GM12878 (cell line): ENCODE data around the gene PAX5. TPM values are rescaled to one million over a fixed set of nuclear protein-coding genes. Genes with fewer than 3 reads are reported as not detected.

ENCODE experiments used
- ATF7 ChIP-seq: fragments of 450-650 bp; IDR thresholded peaks from 2 replicates; pipeline ENCODE4 v1.6.1; 2016; ENCODE audit warnings: low read depth, mild to moderate bottlenecking
- BACH1 ChIP-seq: fragments of 450-650 bp; IDR thresholded peaks from 2 replicates; pipeline ENCODE4 v1.6.1; 2017; ENCODE audit warnings: mild to moderate bottlenecking, borderline replicate concordance
- ETV6 ChIP-seq, 2 experiments: fragments of 450-650 bp in 1 of 2; IDR thresholded peaks in 1 of 2; conservative IDR thresholded peaks in 1 of 2; 2 replicates each; pipeline ENCODE4 v1.6.1; 2014; ENCODE audit warnings: antibody characterized with exemption in 1 of 2, borderline replicate concordance in 1 of 2, low read depth in 1 of 2, mild to moderate bottlenecking in 1 of 2, moderate library complexity in 1 of 2
- HDAC2 ChIP-seq: fragments of 200-600 bp; sonication (generic); IDR thresholded peaks from 2 replicates; pipeline ENCODE4 v1.6.1; 2017
- HSF1 ChIP-seq: fragments of 150-350 bp; IDR thresholded peaks from 2 replicates; pipeline ENCODE4 v1.6.1; 2014; ENCODE audit warnings: mild to moderate bottlenecking, low read depth, low read length
- JUNB ChIP-seq: IDR thresholded peaks from 2 replicates; pipeline ENCODE4 v1.6.1; 2016; ENCODE audit warnings: antibody characterized with exemption, mild to moderate bottlenecking
- NFIC ChIP-seq: IDR thresholded peaks from 2 replicates; pipeline ENCODE4 v1.6.1; 2012; ENCODE audit warnings: low read depth, mild to moderate bottlenecking, inconsistent platforms, low read length, moderate library complexity
- NFYA ChIP-seq: IDR thresholded peaks from 2 replicates; pipeline ENCODE4 v1.6.1; 2011; ENCODE audit warnings: low read depth, mild to moderate bottlenecking, low read length, improper control_type of control experiment, borderline replicate concordance
- PML ChIP-seq: IDR thresholded peaks from 2 replicates; pipeline ENCODE4 v1.6.1; 2012; ENCODE audit warnings: low read length, inconsistent platforms
- POLR2AphosphoS2 ChIP-seq: IDR thresholded peaks from 2 replicates; pipeline ENCODE4 v1.6.1; 2011; ENCODE audit warnings: low read depth, mild to moderate bottlenecking, low read length, improper control_type of control experiment, moderate library complexity
- POU2F2 ChIP-seq: IDR thresholded peaks from 3 replicates; pipeline ENCODE4 v1.6.1; 2011; ENCODE audit warnings: low read depth, mild to moderate bottlenecking, low read length, borderline replicate concordance
- polyA plus RNA-seq, 11 experiments: library from polyadenylated mRNA; depleted of rRNA in 4 of 11; unstranded in 6 of 11; stranded (reverse) in 5 of 11; fragments of >200 nt; fragmentation: Nextera tagmentation in 4 of 11; fragmentation: Illumina TruSeq in 1 of 11; extraction: Ambion mirVana in 4 of 11; extraction: Trizol in 1 of 11; gene quantifications; 1 replicate in 1 of 11; 2 replicates in 10 of 11; pipeline versions ENCODE4 v1.2.1 to v1.2.3, GENCODE V29; 2011 to 2016; ENCODE audit warnings: inconsistent platforms in 2 of 11, missing spikeins in 2 of 11, low read depth in 1 of 11
- total RNA-seq, 4 experiments: library from RNA; depleted of rRNA in 3 of 4; stranded (reverse); fragments of >200 nt in 3 of 4; fragmentation: Illumina TruSeq in 1 of 4; extraction: Trizol in 1 of 4; gene quantifications; 2 replicates each; pipeline versions ENCODE4 v1.2.1 to v1.2.3, GENCODE V29; 2013 to 2021
- TF ChIP-seq, protein P1 (sequence below): fragments of 450-650 bp; IDR thresholded peaks from 2 replicates; pipeline ENCODE4 v1.6.1; 2017; ENCODE audit warnings: mild to moderate bottlenecking, moderate library complexity
- TF ChIP-seq, protein P2 (sequence below): IDR thresholded peaks from 2 replicates; pipeline ENCODE4 v1.6.1; 2011; ENCODE audit warnings: mild to moderate bottlenecking, low read depth, low read length, moderate library complexity; ENCODE audit not compliant: insufficient replicate concordance

The PAX5 gene
- total and polyA plus RNA-seq, 10 of the 15 experiments (the other 5 are each of a cell fraction or from before 2014, with no cell fraction given): 2.2 to 123 (median 31.9) TPM

DNA sequence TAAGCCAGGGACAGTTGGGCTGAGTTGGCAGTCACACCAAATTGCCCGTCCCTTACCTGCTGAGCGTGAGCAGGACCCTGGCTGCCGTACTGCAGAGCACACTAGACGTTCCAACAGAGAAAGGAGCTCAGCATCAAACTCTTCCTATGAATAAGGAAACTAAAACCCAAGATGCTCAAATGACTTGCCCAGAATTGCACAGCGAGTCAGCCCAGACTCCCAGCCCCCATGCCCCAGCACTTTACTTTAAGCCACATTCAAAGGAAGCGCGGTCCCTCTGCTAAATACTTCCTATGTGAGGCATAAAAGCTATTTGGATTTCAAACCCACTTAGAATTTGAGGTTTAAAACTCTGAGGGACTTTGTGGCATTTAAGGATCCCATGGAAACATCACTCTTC, 23.9 kb downstream of the PAX5 start (continued):
- TF ChIP-seq, protein P1, sequence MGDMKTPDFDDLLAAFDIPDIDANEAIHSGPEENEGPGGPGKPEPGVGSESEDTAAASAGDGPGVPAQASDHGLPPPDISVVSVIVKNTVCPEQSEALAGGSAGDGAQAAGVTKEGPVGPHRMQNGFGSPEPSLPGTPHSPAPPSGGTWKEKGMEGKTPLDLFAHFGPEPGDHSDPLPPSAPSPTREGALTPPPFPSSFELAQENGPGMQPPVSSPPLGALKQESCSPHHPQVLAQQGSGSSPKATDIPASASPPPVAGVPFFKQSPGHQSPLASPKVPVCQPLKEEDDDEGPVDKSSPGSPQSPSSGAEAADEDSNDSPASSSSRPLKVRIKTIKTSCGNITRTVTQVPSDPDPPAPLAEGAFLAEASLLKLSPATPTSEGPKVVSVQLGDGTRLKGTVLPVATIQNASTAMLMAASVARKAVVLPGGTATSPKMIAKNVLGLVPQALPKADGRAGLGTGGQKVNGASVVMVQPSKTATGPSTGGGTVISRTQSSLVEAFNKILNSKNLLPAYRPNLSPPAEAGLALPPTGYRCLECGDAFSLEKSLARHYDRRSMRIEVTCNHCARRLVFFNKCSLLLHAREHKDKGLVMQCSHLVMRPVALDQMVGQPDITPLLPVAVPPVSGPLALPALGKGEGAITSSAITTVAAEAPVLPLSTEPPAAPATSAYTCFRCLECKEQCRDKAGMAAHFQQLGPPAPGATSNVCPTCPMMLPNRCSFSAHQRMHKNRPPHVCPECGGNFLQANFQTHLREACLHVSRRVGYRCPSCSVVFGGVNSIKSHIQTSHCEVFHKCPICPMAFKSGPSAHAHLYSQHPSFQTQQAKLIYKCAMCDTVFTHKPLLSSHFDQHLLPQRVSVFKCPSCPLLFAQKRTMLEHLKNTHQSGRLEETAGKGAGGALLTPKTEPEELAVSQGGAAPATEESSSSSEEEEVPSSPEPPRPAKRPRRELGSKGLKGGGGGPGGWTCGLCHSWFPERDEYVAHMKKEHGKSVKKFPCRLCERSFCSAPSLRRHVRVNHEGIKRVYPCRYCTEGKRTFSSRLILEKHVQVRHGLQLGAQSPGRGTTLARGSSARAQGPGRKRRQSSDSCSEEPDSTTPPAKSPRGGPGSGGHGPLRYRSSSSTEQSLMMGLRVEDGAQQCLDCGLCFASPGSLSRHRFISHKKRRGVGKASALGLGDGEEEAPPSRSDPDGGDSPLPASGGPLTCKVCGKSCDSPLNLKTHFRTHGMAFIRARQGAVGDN: no peak
- TF ChIP-seq POLR2AphosphoS2 (no peak), BACH1 (no peak), ATF7 (no peak), JUNB (no peak), POU2F2 (0 out of 3 replicates have a peak, but pooled peaks have one; percentile 9), ETV6 (conservative IDR thresholded peaks at IDR 0.05 in 1 of 2, IDR thresholded peaks at IDR 0.05 in 1 of 2; ENCODE audit: borderline replicate concordance in 1 of 2, low read depth in 1 of 2) (peak in 1 of 2 experiments; percentile 57; a peak in 2 of 4 replicates), HSF1 (no peak), HDAC2 (no peak), PML (no peak), NFYA (no peak), NFIC (0 out of 2 replicates have a peak, but pooled peaks have one; percentile 34)
- TF ChIP-seq, protein P2, sequence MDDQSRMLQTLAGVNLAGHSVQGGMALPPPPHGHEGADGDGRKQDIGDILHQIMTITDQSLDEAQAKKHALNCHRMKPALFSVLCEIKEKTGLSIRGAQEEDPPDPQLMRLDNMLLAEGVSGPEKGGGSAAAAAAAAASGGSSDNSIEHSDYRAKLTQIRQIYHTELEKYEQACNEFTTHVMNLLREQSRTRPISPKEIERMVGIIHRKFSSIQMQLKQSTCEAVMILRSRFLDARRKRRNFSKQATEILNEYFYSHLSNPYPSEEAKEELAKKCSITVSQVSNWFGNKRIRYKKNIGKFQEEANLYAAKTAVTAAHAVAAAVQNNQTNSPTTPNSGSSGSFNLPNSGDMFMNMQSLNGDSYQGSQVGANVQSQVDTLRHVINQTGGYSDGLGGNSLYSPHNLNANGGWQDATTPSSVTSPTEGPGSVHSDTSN: no peak
